Fibroblast of the aortic adventitia (primary cell): ENCODE results near the gene SERPINC1. TPM values are rescaled to one million over a fixed set of nuclear protein-coding genes. Genes with fewer than 3 reads are reported as not detected.

Experiments
- DNase-seq: peaks from one replicate; pipeline ENCODE4 v3.0.0-alpha.2; 2010; ENCODE audit warnings: low read depth
- H3K4me3 ChIP-seq: 2 replicates; pipeline ENCODE4 v1.5.1; 2011; ENCODE audit warnings: low read depth, mild to moderate bottlenecking, control low read depth, low read length, moderate library complexity
- total RNA-seq: library from RNA; depleted of rRNA; stranded (reverse); fragments of >200 nt; gene quantifications from 2 replicates; pipeline ENCODE4 v1.2.3, GENCODE V29; 2012; ENCODE audit warnings: low replicate concordance
- TF ChIP-seq, protein P1 (sequence below): IDR thresholded peaks from 2 replicates; pipeline ENCODE4 v1.5.1; 2011; ENCODE audit warnings: mild to moderate bottlenecking, low read length, control low read depth, inconsistent platforms; ENCODE audit not compliant: insufficient read depth

The SERPINC1 gene
- total RNA-seq, 1 donor, result not detected

DNA sequence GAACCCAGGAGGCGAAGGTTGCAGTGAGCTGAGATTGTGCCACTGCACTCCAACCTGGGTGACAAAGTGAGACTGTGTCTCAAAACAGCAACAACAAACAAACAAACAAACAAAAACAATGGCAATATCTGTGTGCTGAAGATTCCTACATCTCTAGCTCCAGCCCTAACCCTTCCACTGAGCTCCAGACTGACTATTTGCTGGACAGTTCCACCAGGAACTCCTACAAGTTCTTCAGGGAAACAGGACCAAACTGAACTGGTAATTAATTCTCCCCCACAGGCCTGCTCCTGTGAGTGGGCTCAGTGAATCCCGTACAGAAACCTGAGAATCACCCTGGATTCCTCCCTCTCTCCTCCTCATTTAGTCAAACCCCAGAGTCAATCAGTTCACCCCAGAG is 1.5 kb downstream of the SERPINC1 start:
- DNase-seq, result no peak
- TF ChIP-seq, protein P1, sequence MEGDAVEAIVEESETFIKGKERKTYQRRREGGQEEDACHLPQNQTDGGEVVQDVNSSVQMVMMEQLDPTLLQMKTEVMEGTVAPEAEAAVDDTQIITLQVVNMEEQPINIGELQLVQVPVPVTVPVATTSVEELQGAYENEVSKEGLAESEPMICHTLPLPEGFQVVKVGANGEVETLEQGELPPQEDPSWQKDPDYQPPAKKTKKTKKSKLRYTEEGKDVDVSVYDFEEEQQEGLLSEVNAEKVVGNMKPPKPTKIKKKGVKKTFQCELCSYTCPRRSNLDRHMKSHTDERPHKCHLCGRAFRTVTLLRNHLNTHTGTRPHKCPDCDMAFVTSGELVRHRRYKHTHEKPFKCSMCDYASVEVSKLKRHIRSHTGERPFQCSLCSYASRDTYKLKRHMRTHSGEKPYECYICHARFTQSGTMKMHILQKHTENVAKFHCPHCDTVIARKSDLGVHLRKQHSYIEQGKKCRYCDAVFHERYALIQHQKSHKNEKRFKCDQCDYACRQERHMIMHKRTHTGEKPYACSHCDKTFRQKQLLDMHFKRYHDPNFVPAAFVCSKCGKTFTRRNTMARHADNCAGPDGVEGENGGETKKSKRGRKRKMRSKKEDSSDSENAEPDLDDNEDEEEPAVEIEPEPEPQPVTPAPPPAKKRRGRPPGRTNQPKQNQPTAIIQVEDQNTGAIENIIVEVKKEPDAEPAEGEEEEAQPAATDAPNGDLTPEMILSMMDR, result no peak

DNA sequence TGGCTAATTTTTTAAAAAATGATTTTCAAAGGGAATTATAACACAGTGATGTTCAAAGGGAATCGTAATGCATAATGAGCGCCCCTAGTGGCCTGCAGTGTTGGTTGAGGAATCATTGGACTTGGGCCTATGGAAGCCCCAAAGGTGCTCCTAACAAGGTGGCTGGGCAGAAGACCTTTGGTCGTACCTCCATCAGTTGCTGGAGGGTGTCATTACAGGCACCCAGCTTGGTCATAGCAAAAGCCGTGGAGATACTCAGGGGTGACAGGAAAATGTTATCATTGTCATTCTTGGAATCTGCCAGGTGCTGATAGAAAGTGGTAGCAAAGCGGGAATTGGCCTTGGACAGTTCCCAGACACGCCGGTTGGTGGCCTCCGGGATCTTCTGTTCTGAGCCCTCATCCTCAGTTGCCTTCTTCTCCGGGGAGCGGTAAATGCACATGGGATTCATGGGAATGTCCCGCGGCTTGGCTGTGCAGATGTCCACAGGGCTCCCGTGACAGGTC is 2.7 kb downstream of the SERPINC1 start:
- TF ChIP-seq, protein P1, result peak; percentile 53
- DNase-seq, result no peak
- H3K4me3 ChIP-seq, result no peak overlapping the region

More for the DNA sequence above, 1.5 kb downstream of the SERPINC1 start:
- H3K4me3 ChIP-seq, result no peak overlapping the region

DNA sequence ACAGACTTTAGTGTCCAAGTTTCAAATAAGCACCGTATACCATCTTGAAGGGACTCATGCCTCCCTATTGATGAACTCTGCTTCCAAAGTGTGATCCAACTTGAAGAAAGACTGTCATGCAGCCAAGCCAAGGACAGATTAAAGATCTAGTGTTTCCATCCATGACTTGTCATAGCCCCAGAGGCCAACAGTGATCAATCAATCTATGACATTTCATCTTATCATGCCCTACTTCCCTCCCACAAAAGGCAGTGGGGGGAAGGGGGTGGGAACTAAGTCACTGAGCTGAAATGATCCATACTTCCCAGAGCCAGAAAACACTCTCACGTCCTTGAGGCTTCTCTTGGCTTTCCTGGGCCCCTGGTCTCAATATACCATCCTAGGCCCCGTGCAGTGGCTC is 4.0 kb downstream of the SERPINC1 start:
- TF ChIP-seq, protein P1, result no peak
- no peak for DNase-seq

DNA sequence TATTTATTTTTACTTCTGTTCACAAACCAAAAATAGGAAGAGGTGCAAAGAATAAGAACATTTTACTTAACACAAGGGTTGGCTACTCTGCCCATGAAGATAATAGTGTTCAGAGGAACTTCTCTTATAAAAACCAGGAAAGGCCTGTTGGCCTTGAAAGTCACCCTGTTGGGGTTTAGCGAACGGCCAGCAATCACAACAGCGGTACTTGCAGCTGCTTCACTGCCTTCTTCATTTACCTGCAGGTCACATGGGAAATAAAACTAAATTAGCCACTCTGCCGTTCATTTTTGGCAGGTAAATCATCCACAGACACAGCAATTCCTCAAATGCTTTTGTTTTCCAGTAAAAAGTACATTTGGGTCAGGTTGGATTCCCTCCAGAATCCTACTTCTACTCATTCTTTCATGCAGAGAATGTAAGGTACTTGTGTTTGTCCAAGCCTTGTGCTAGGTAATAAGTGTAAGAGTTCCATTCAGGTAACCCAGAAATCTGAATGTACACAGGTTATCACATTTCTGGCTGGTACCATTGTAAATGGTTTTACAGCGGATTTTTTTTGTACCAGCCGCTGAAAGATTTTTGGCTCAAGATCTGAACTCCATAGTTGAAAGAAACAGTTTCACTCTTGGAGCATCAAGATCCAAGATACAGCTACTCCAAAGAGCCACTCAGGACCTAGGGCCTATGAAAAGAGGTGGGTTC is 13.1 kb downstream of the SERPINC1 start:
- TF ChIP-seq, protein P1, result no peak
- no peak overlapping the region for H3K4me3 ChIP-seq
- DNase-seq, result no peak

More for the DNA sequence above, 4.0 kb downstream of the SERPINC1 start:
- no peak overlapping the region for H3K4me3 ChIP-seq

DNA sequence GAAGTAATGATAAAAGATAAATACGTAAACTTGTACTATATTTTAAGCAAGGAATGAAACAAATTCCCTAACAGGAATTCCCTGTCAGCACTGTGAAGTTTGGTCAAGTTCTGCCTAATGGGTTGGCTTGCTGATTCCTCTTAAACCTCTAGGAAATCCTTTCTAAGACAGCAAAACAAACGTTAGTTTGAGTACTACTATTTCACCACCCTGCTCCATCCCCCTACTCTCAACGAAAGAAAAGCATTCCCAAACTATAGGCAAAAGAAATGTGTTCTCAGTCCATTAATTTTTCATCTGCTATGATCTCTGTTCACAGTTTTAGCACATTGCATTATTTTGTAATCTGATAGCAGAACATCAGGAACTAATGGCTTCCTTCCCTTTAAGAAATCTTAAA is 16.1 kb downstream of the SERPINC1 start:
- DNase-seq, result no peak
- TF ChIP-seq, protein P1, result no peak

DNA sequence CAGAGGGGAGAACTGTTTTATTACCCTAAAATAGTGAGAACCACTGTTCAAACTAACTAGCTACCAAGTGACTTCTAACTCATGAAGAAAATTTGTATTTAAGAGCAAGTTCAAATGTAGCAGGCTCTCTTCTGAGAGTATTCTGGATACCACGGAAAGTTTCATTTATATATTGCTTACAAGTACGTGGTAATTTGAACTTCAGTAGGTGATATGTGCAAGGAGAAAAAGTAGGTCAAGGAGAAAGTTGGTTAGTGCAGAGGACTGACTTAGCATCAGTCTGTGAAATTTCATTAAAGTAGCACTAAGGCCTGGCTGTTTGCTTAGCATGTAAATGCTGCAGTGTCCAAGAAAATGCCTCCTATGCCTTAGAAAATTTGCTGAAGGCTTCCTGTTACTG is 16.7 kb downstream of the SERPINC1 start:
- TF ChIP-seq, protein P1, result no peak
- no peak overlapping the region for H3K4me3 ChIP-seq
- DNase-seq, result no peak

More for the DNA sequence above, 16.1 kb downstream of the SERPINC1 start:
- no peak overlapping the region for H3K4me3 ChIP-seq
